Hepatocyte (in vitro differentiated cells): Measurements from ENCODE around the gene MLC1. TPM values are rescaled to one million over a fixed set of nuclear protein-coding genes. Genes with fewer than 3 reads are reported as not detected.
"Not testable (repeated sequence)": the region's sequence is repeated elsewhere in the genome, so short reads cannot be mapped to it uniquely, and the experiment has no call there.

Experiments used
- DNase-seq: peaks from one replicate; pipeline ENCODE4 v3.0.0-alpha.2; 2016; ENCODE audit warnings: low spot score
- H2AFZ ChIP-seq: fragments of 200-600 bp; sonication (generic); 2 replicates; pipeline ENCODE4 v1.6.0; 2016; ENCODE audit warnings: antibody characterized with exemption, mild to moderate bottlenecking
- H3K27ac ChIP-seq: fragments of 200-600 bp; sonication (generic); 2 replicates; pipeline ENCODE4 v1.5.1; 2016; ENCODE audit warnings: mild to moderate bottlenecking
- H3K27me3 ChIP-seq: fragments of 200-600 bp; sonication (generic); 2 replicates; pipeline ENCODE4 v1.6.1; 2016
- H3K36me3 ChIP-seq: fragments of 200-600 bp; sonication (generic); replicated peaks from 2 replicates; pipeline ENCODE4 v1.5.1; 2016; ENCODE audit warnings: low read depth; ENCODE audit not compliant: insufficient read depth
- H3K4me1 ChIP-seq: fragments of 200-600 bp; sonication (generic); 2 replicates; pipeline ENCODE4 v1.5.1; 2016; ENCODE audit warnings: mild to moderate bottlenecking, moderate library complexity; ENCODE audit not compliant: insufficient read depth
- H3K4me2 ChIP-seq: fragments of 200-600 bp; sonication (generic); 2 replicates; pipeline ENCODE4 v1.6.0; 2016
- H3K4me3 ChIP-seq: fragments of 200-600 bp; sonication (generic); 2 replicates; pipeline ENCODE4 v1.5.1; 2016; ENCODE audit warnings: mild to moderate bottlenecking
- H3K79me2 ChIP-seq: fragments of 200-600 bp; sonication (generic); 2 replicates; pipeline ENCODE4 v1.6.0; 2017; ENCODE audit warnings: mild to moderate bottlenecking
- H3K9me2 ChIP-seq: fragments of 200-600 bp; sonication (generic); replicated peaks from 2 replicates; pipeline ENCODE4 v1.6.0; 2017; ENCODE audit warnings: mild to moderate bottlenecking; ENCODE audit not compliant: insufficient read depth
- H3K9me3 ChIP-seq: fragments of 200-600 bp; sonication (generic); 2 replicates; pipeline ENCODE4 v1.5.1; 2016; ENCODE audit warnings: low read depth, mild to moderate bottlenecking
- H4K20me1 ChIP-seq: fragments of 200-600 bp; sonication (generic); 2 replicates; pipeline ENCODE4 v1.6.0; 2016; ENCODE audit warnings: mild to moderate bottlenecking; ENCODE audit not compliant: insufficient read depth, poor library complexity, severe bottlenecking
- EZH2 ChIP-seq: fragments of 200-600 bp; sonication (generic); IDR thresholded peaks from 2 replicates; pipeline ENCODE4 v1.6.1; 2016; ENCODE audit warnings: antibody characterized with exemption, mild to moderate bottlenecking, borderline replicate concordance
- EZH2phosphoT487 ChIP-seq: fragments of 200-600 bp; sonication (generic); IDR thresholded peaks from one replicate; pipeline ENCODE4 v1.6.1; 2018; ENCODE audit warnings: antibody characterized with exemption, mild to moderate bottlenecking, low read depth, moderate library complexity; ENCODE audit not compliant: unreplicated experiment, severe bottlenecking
- WGBS: methylation state at CpG from one replicate; pipeline ENCODE4 v1.1.6; 2016; ENCODE audit warnings: low lambda C conversion rate; ENCODE audit errors: missing lambda C conversion rate; 5-methylcytosine and 5-hydroxymethylcytosine counted together
- polyA plus RNA-seq: library from polyadenylated mRNA; unstranded; fragments of >200 nt; fragmentation: Nextera tagmentation; extraction: Ambion mirVana; gene quantifications from 2 replicates; pipeline ENCODE4 v1.2.1, GENCODE V29; 2016
- total RNA-seq: library from RNA; depleted of rRNA; stranded (reverse); fragments of >200 nt; gene quantifications from 2 replicates; pipeline ENCODE4 v1.2.3, GENCODE V29; 2014
- TF ChIP-seq, protein P1 (sequence below): fragments of 200-600 bp; sonication (generic); IDR thresholded peaks from 2 replicates; pipeline ENCODE4 v1.5.1; 2016; ENCODE audit warnings: antibody characterized with exemption, mild to moderate bottlenecking; ENCODE audit not compliant: poor library complexity

MLC1 gene
- total and polyA plus RNA-seq, 2 experiments from 2014 or later, result 3.3 to 8.2 TPM

- Histone ChIP-seq H3K27me3 (no peaks in the 10 kb centered on the region), H3K4me2 (no peak overlapping the region), H4K20me1 (no peaks in the 10 kb centered on the region), H3K79me2 (no peaks in the 10 kb centered on the region), H3K9me2 (no peaks in the 10 kb centered on the region), H3K27ac (no peak overlapping the region), H3K4me1 (peaks cover 38% of the 10 kb centered on the region), H3K9me3 (no peaks in the 10 kb centered on the region), H2AFZ (no peak overlapping the region), H3K36me3 (no peaks in the 10 kb centered on the region), H3K4me3 (no peak overlapping the region)
- WGBS, result 99% methylated on average over 12 of the region's 12 CpGs
- DNase-seq, result no peak
- no peak for TF ChIP-seq EZH2
- TF ChIP-seq, protein P1, sequence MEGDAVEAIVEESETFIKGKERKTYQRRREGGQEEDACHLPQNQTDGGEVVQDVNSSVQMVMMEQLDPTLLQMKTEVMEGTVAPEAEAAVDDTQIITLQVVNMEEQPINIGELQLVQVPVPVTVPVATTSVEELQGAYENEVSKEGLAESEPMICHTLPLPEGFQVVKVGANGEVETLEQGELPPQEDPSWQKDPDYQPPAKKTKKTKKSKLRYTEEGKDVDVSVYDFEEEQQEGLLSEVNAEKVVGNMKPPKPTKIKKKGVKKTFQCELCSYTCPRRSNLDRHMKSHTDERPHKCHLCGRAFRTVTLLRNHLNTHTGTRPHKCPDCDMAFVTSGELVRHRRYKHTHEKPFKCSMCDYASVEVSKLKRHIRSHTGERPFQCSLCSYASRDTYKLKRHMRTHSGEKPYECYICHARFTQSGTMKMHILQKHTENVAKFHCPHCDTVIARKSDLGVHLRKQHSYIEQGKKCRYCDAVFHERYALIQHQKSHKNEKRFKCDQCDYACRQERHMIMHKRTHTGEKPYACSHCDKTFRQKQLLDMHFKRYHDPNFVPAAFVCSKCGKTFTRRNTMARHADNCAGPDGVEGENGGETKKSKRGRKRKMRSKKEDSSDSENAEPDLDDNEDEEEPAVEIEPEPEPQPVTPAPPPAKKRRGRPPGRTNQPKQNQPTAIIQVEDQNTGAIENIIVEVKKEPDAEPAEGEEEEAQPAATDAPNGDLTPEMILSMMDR, result no peak
- no peak for TF ChIP-seq EZH2phosphoT487
These were observed 2.4 kb upstream of the MLC1 start for GRCh38 chr22:50087646-50088045.

- H3K27me3 ChIP-seq, H3K27ac ChIP-seq: not testable (repeated sequence)
- WGBS, result 70% methylated on average over 4 of the region's 4 CpGs
These were observed 1.7 kb upstream of the MLC1 start for GRCh38 chr22:50086975-50087374.

DNA sequence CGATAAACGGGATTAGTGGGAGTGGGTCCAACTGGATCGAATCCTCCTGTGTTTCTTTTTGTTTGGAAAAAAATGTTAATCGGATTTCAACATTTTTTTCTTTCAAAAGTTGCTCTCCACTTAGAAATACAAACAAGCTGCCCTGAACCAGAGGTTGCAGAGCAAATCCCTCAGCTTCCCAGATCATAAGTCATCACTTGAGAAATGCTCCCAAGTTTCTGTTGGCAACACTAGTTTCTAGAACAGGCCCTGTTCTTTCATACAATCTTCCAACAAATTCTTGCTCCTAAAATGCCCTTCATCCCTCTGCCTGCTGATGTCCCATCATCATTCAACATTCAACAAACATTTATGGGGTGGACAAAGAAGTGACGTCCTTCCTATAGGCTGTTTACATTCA is 1.3 kb upstream of the MLC1 start:
- 48% methylated on average over 5 of the region's 5 CpGs for WGBS
- H3K9me2 ChIP-seq, result no peaks in the 10 kb centered on the region

More at GRCh38 chr22:50086975-50087374, 1.7 kb upstream of the MLC1 start:
- H3K9me2 ChIP-seq, H4K20me1 ChIP-seq, H3K4me3 ChIP-seq, H3K79me2 ChIP-seq, H3K36me3 ChIP-seq, H3K4me2 ChIP-seq, H2AFZ ChIP-seq, H3K9me3 ChIP-seq, DNase-seq: not testable (repeated sequence)
- peaks cover 42% of the 10 kb centered on the region for H3K4me1 ChIP-seq

GRCh38 chr22:50084614-50085021 is 608 bp downstream of the MLC1 start:
- no peaks in the 10 kb centered on the region for H3K9me3 ChIP-seq
- no peaks in the 10 kb centered on the region for H3K36me3 ChIP-seq
- TF ChIP-seq, protein P1, result no peak
- TF ChIP-seq EZH2phosphoT487 (no peak), EZH2 (no peak)
- H2AFZ ChIP-seq, result no peak overlapping the region
- H4K20me1 ChIP-seq, result no peaks in the 10 kb centered on the region
- no peaks in the 10 kb centered on the region for H3K79me2 ChIP-seq
- 89% methylated on average over 16 of the region's 16 CpGs for WGBS
- no peak overlapping the region for H3K4me2 ChIP-seq
- H3K27ac ChIP-seq, result no peak overlapping the region
- no peak for DNase-seq
- H3K9me2 ChIP-seq, result no peaks in the 10 kb centered on the region
- H3K4me1 ChIP-seq, result peaks cover 41% of the 10 kb centered on the region
- H3K27me3 ChIP-seq, result no peaks in the 10 kb centered on the region
- no peak overlapping the region for H3K4me3 ChIP-seq

More for the DNA sequence above, 1.3 kb upstream of the MLC1 start:
- Histone ChIP-seq H2AFZ (no peak overlapping the region), H3K27me3 (no peaks in the 10 kb centered on the region), H3K9me3 (no peaks in the 10 kb centered on the region), H3K79me2 (no peaks in the 10 kb centered on the region), H3K4me1 (peaks cover 42% of the 10 kb centered on the region), H4K20me1 (no peaks in the 10 kb centered on the region), H3K27ac (no peak overlapping the region), H3K4me2 (no peak overlapping the region), H3K36me3 (no peaks in the 10 kb centered on the region), H3K4me3 (no peak overlapping the region)
- no peak for DNase-seq
- TF ChIP-seq EZH2 (no peak), EZH2phosphoT487 (no peak)
- TF ChIP-seq, protein P1, result no peak
